ENCODE measurements around the gene MAPK13. TPM values are rescaled to one million over a fixed set of nuclear protein-coding genes. Genes with fewer than 3 reads are reported as not detected.

MAPK13 gene
- total RNA-seq, 1 experiment from 2014 or later, result 47.3 TPM

DNA sequence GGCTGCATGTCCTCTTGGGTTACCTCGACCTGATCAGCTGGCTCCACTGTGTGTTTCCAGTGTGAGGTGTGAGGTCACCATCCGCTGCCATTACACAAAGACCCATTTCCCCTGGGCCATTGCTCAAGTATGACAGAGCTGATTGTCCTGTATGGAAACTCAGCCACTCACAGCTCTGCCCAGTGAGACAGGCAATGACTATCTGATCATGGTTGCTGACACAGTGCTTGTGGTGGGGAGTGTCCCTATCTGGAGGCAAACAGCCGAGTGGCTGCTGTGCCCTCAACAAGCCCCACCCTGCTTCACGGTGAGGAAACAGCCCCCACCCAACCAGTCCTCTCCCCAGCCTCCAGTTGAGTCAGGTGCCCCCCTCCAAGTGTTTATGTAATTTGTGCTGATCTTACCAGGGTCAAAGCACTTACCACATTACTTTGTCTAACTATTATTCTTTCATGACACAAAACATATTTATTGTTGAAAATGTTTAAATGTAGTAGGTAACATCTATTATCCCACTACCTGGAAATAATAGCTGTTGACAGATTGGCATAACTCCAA lies 11.7 kb upstream of the MAPK13 start:
- Histone ChIP-seq H3K9me2 (ENCODE audit: insufficient read depth) (no peaks in the 10 kb centered on the region), H3K27me3 (ENCODE audit: insufficient read depth, low read length) (no peaks in the 10 kb centered on the region), H3K4me2 (ENCODE audit: low read length) (no peak overlapping the region), H3K4me1 (ENCODE audit: control insufficient read depth in 1 of 2, insufficient read depth in 2 of 2, low read length in 2 of 2) (peaks cover 9 to 16% of the 10 kb centered on the region in 2 experiments; a peak in 2 of 4 replicates), H3K79me2 (ENCODE audit: insufficient read depth, low read length) (no peaks in the 10 kb centered on the region), H3K27ac (ENCODE audit: low read depth, low read length) (no peak overlapping the region), H3K36me3 (ENCODE audit: control insufficient read depth in 1 of 2, insufficient read depth in 2 of 2, low read length in 2 of 2) (no peaks in the 10 kb centered on the region), H3K9ac (ENCODE audit: low read length) (no peak overlapping the region), H2AFZ (ENCODE audit: low read depth, low read length, poor library complexity, severe bottlenecking) (no peak overlapping the region), H4K20me1 (ENCODE audit: insufficient read depth) (no peaks in the 10 kb centered on the region), H3K9me3 (ENCODE audit: control insufficient read depth in 1 of 2, insufficient read depth in 1 of 2, low read depth in 1 of 2, low read length in 2 of 2) (no peaks in the 10 kb centered on the region), H3K4me3 (replicated peaks in 1 of 2; ENCODE audit: low read depth in 1 of 2, low read length in 2 of 2) (no peak overlapping the region)
- ATAC-seq (no peak), DNase-seq (ENCODE audit: low read depth, low spot score) (no peak)
- TF ChIP-seq REST (IDR thresholded peaks at IDR 0.05; ENCODE audit: low read depth) (no peak), FOSL1 (IDR thresholded peaks at IDR 0.05; ENCODE audit: low read depth) (no peak), CBX3 (IDR thresholded peaks at IDR 0.05; ENCODE audit: low read depth) (no peak), YY1 (IDR thresholded peaks at IDR 0.05; ENCODE audit: extremely low read depth, insufficient replicate concordance, low read depth, low read length) (no peak), CEBPB (IDR thresholded peaks at IDR 0.05; ENCODE audit: low read depth) (no peak)
- BruUV-seq (replicated peaks), result no TSS peak
- ChIA-PET RAD21 (ENCODE audit: low non-redundant PET in 1 of 2, low total read pairs in 2 of 2, uncharacterized antibody in 2 of 2, unreplicated experiment in 2 of 2) (no interaction called here), CTCF (no interaction called here), POLR2A (no interaction called here)
- intact Hi-C loops (cut with micrococcal nuclease), result no loop called here

DNA sequence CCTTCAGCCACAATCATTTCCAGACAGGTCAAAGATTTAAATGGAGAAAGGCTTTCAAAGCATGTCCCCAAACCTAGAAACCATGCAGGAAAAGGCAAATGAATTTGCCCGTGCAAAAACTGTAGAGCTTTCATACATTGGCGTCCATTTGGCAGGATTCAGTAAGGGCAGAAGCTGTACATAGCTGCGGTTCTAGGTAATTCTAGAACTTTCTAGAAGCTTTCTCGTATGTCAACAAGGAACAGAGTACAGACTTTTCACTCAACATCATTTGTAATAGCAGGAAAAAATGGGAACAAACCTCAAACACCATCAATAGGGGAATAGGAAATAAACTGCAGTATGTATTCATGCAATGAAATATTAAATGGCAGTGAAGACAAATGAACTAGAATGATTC lies 11.1 kb upstream of the MAPK13 start:
- BruUV-seq (replicated peaks), result no TSS peak
- Histone ChIP-seq H4K20me1 (ENCODE audit: insufficient read depth) (no peaks in the 10 kb centered on the region), H3K9me2 (ENCODE audit: insufficient read depth) (no peaks in the 10 kb centered on the region), H3K79me2 (ENCODE audit: insufficient read depth, low read length) (no peaks in the 10 kb centered on the region), H3K9ac (ENCODE audit: low read length) (no peak overlapping the region), H3K27me3 (ENCODE audit: insufficient read depth, low read length) (no peaks in the 10 kb centered on the region), H2AFZ (ENCODE audit: low read depth, low read length, poor library complexity, severe bottlenecking) (no peak overlapping the region), H3K27ac (ENCODE audit: low read depth, low read length) (no peak overlapping the region), H3K36me3 (ENCODE audit: control insufficient read depth in 1 of 2, insufficient read depth in 2 of 2, low read length in 2 of 2) (no peaks in the 10 kb centered on the region), H3K4me2 (ENCODE audit: low read length) (no peak overlapping the region), H3K4me3 (replicated peaks in 1 of 2; ENCODE audit: low read depth in 1 of 2, low read length in 2 of 2) (no peak overlapping the region), H3K4me1 (ENCODE audit: control insufficient read depth in 1 of 2, insufficient read depth in 2 of 2, low read length in 2 of 2) (peaks cover 9 to 20% of the 10 kb centered on the region in 2 experiments; a peak in 2 of 4 replicates), H3K9me3 (ENCODE audit: control insufficient read depth in 1 of 2, insufficient read depth in 1 of 2, low read depth in 1 of 2, low read length in 2 of 2) (no peaks in the 10 kb centered on the region)
- RAD21 ChIA-PET (ENCODE audit: low non-redundant PET in 1 of 2, low total read pairs in 2 of 2, uncharacterized antibody in 2 of 2, unreplicated experiment in 2 of 2), result no interaction called here
- DNase-seq (ENCODE audit: low read depth, low spot score) (no peak), ATAC-seq (no peak)
- intact Hi-C loops (cut with micrococcal nuclease), result no loop called here
- POLR2A ChIA-PET, result no interaction called here
- CTCF ChIA-PET, result no interaction called here
- TF ChIP-seq ZNF274 (IDR thresholded peaks at IDR 0.05; ENCODE audit: low read depth, low read length) (no peak), SRF (IDR thresholded peaks at IDR 0.05; ENCODE audit: low read depth) (no peak), RAD21 (IDR thresholded peaks at IDR 0.05; ENCODE audit: low read depth) (no peak), EGR1 (IDR thresholded peaks at IDR 0.05; ENCODE audit: low read depth) (no peak), ELF1 (IDR thresholded peaks at IDR 0.05; ENCODE audit: borderline replicate concordance, low read depth) (no peak), TCF7L2 (IDR thresholded peaks at IDR 0.05; ENCODE audit: borderline replicate concordance, extremely low read depth, insufficient read depth, insufficient read length) (no peak), POLR2AphosphoS5 (IDR thresholded peaks at IDR 0.05; ENCODE audit: low read depth, low read length) (no peak), SP1 (IDR thresholded peaks at IDR 0.05; ENCODE audit: low read depth) (no peak), POLR2A (IDR thresholded peaks at IDR 0.05; ENCODE audit: borderline replicate concordance, extremely low read depth, insufficient read depth, insufficient read length) (no peak), CBX3 (IDR thresholded peaks at IDR 0.05; ENCODE audit: low read depth) (no peak), REST (IDR thresholded peaks at IDR 0.05; ENCODE audit: low read depth) (no peak)

Measured in HCT116 (cell line).